Activated naive CD8-positive, alpha-beta T cell treated with anti-CD3 and anti-CD28 coated beads, Interleukin-2, amount 50 U/mL, for 24 hours (primary cell): ENCODE measurements around the gene NAPSA.

ENCODE experiments used
- ATAC-seq: fragments of 150-1000 bp; cut with Tn5 transposase; one replicate; pipeline ENCODE4 v1.10.0; 2021
- DNase-seq: peaks from one replicate; pipeline ENCODE4 v3.0.0; 2021
- H3K27ac Mint-ChIP-seq: one replicate; pipeline ENCODE4 v1.8.0; 2021; ENCODE audit warnings: mild to moderate bottlenecking, mixed read lengths
- H3K27me3 Mint-ChIP-seq: one replicate; pipeline ENCODE4 v1.8.0; 2021; ENCODE audit warnings: mixed read lengths
- H3K36me3 Mint-ChIP-seq: one replicate; pipeline ENCODE4 v1.8.0; 2021; ENCODE audit warnings: low read depth, mixed read lengths
- H3K4me1 Mint-ChIP-seq: one replicate; pipeline ENCODE4 v1.8.0; 2021; ENCODE audit warnings: mixed read lengths
- H3K4me3 Mint-ChIP-seq: one replicate; pipeline ENCODE4 v1.8.0; 2021; ENCODE audit warnings: mild to moderate bottlenecking, moderate library complexity, mixed read lengths
- H3K9me3 Mint-ChIP-seq: one replicate; pipeline ENCODE4 v1.8.0; 2021; ENCODE audit warnings: mixed read lengths

Gene NAPSA

GRCh38 chr19:50312967-50313811 lies 52.2 kb downstream of the NAPSA start:
- DNase-seq (no peak), ATAC-seq (no peak)
- Mint-ChIP-seq H3K27me3 (peaks cover 68% of the 10 kb centered on the region), H3K4me3 (no peak overlapping the region), H3K27ac (no peak overlapping the region), H3K4me1 (peaks cover 13% of the 10 kb centered on the region), H3K9me3 (no peaks in the 10 kb centered on the region), H3K36me3 (no peaks in the 10 kb centered on the region)

DNA sequence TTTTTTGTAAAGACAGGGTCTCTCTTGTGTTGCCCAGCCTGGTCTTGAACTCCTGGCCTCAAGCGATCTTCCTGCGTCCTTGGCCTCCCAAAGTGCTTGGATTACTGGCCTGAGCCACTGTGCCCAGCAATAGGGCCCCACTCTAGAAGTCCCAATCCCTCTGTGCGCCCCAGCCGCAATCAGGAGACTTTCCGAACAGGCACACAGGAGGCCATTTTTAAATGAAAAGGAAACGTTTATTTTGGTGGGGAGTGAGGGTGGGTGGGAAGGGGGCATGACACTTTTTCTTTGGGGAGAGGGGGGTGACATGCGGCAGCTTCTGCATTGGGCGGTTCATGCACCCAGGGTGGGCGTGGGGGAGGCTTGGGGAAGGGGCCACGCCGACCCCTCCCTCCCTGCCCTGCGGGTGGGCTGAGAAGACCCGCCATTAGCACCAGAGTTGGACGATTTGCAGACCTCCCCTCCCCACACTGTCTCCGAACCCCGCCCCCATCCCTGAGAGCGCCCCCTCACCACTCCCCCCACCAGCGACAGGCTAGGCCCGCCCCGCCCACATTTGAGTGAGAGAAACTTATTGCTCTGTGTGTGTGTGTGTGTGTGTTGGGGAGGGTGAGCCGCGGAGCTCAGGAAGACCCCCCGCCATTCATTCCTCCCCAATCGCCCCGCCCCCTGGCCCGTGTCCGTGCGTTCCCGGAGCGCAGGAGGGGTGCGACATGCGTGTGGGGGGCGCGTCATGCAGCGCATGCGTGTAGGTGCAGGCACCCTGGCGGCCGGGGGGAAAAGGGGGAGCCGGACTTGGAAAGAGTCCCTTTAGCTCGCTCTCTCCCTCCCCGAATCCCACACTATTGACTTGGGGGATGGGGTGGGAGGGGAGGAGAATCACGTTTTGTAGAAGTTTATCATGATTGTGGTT lies 53.5 kb downstream of the NAPSA start:
- H3K9me3 Mint-ChIP-seq, result no peaks in the 10 kb centered on the region
- no peak for DNase-seq
- H3K4me1 Mint-ChIP-seq, result peaks cover 13% of the 10 kb centered on the region
- H3K36me3 Mint-ChIP-seq, result no peaks in the 10 kb centered on the region
- no peak for ATAC-seq
- no peak overlapping the region for H3K4me3 Mint-ChIP-seq
- no peak overlapping the region for H3K27ac Mint-ChIP-seq
- peaks cover 65% of the 10 kb centered on the region for H3K27me3 Mint-ChIP-seq

- Mint-ChIP-seq H3K27me3 (peaks cover 61% of the 10 kb centered on the region), H3K36me3 (no peaks in the 10 kb centered on the region), H3K27ac (no peak overlapping the region), H3K4me3 (no peak overlapping the region), H3K4me1 (peaks cover 9% of the 10 kb centered on the region), H3K9me3 (no peaks in the 10 kb centered on the region)
- DNase-seq (no peak), ATAC-seq (no peak)
Observed at GRCh38 chr19:50310759-50311465, 54.5 kb downstream of the NAPSA start.

DNA sequence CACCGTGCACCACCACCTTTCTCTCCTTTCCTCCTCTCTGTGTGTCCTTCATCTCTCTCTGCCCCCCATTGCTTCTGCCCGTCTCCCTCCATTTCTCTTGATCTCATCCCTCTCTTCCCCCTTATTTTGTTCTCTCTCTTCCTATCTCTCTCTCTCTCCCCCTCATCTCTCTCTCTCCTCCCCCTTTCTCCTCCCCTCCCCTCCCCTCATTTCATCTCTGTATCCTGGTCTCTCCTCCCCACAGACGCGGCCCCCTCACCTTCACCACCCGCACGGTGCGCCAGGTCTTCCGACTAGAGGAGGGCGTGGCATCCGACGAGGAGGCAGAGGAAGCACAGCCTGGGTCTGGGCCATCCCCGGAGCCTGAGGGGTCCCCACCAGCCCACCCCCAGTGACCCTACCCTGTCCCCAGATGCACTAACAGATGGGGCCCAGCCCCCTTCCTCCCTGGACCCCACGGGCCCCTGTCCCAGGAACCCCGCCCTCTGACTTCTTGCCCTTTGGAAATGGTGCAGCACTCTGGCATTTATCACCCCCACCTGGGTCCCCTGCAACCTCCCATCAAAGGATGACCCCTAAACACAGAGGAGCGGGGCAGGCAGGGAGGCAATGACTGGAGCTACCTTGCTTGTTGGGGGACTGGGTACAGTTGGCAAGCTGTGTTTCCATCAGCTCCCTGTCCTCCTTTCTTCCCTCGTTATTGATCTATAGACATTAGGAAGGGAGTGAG lies 55.9 kb downstream of the NAPSA start:
- Mint-ChIP-seq H3K36me3 (no peaks in the 10 kb centered on the region), H3K27ac (no peak overlapping the region), H3K4me3 (no peak overlapping the region), H3K9me3 (no peaks in the 10 kb centered on the region), H3K4me1 (peaks cover 2% of the 10 kb centered on the region), H3K27me3 (peaks cover 64% of the 10 kb centered on the region)
- DNase-seq, result no peak
- ATAC-seq, result no peak

DNA sequence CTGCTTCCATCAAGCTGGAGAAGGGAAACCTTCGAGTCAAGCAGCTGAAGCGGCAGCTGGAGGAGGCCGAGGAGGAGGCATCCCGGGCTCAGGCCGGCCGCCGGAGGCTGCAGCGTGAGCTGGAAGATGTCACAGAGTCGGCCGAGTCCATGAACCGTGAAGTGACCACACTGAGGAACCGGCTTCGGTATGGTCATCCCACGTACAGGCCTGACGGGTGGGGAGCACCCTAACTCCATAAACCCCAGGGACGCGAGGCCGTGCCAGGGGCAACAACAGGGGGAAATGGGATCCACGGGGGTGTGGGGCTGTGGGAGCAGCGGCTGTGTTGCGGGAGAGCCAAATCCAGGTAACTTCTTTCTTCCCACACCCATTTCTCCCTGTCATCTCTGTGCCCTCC lies 56.4 kb downstream of the NAPSA start:
- DNase-seq (no peak), ATAC-seq (no peak)
- no peaks in the 10 kb centered on the region for H3K9me3 Mint-ChIP-seq
- no peak overlapping the region for H3K4me3 Mint-ChIP-seq
- H3K4me1 Mint-ChIP-seq, result no peaks in the 10 kb centered on the region
- H3K36me3 Mint-ChIP-seq, result no peaks in the 10 kb centered on the region
- H3K27me3 Mint-ChIP-seq, result peaks cover 61% of the 10 kb centered on the region
- no peak overlapping the region for H3K27ac Mint-ChIP-seq
